Retina (tissue), 1 donor: ENCODE measurements around the gene KIFAP3.
"Not testable (repeated sequence)": the region's sequence is repeated elsewhere in the genome, so short reads cannot be mapped to it uniquely, and the experiment has no call there.

ENCODE experiments used
- DNase-seq: peaks from one replicate; pipeline ENCODE4 v3.0.0-alpha.2; 2016

The KIFAP3 gene

GRCh38 chr1:169918220-169918619 lies 156.3 kb downstream of the KIFAP3 start:
- DNase-seq = not testable (repeated sequence)

GRCh38 chr1:169915150-169915549 lies 159.3 kb downstream of the KIFAP3 start:
- no peak for DNase-seq

GRCh38 chr1:169914531-169914930 lies 160.0 kb downstream of the KIFAP3 start:
- no peak for DNase-seq

- no peak for DNase-seq
Observed at GRCh38 chr1:169909499-169909898, 165.0 kb downstream of the KIFAP3 start.

- no peak for DNase-seq
Observed at GRCh38 chr1:169906938-169907337, 167.6 kb downstream of the KIFAP3 start.

- no peak for DNase-seq
Observed at GRCh38 chr1:169904834-169905233, 169.7 kb downstream of the KIFAP3 start.

- no peak for DNase-seq
Observed at GRCh38 chr1:169902751-169903150, 171.7 kb downstream of the KIFAP3 start.

- DNase-seq = no peak
Observed at GRCh38 chr1:169901115-169901514, 173.4 kb downstream of the KIFAP3 start.

GRCh38 chr1:169900571-169900970 lies 173.9 kb downstream of the KIFAP3 start:
- no peak for DNase-seq

- no peak for DNase-seq
Observed at GRCh38 chr1:169899519-169900217, 174.8 kb downstream of the KIFAP3 start.

- no peak for DNase-seq
Observed at GRCh38 chr1:169896013-169896412, 178.5 kb downstream of the KIFAP3 start.

- DNase-seq = no peak
Observed at GRCh38 chr1:169894424-169895145, 179.9 kb downstream of the KIFAP3 start.

GRCh38 chr1:169893645-169894423 lies 180.7 kb downstream of the KIFAP3 start, which contains the start of gene SCYL3:
Gene SCYL3, minus strand, starts transcription at chr1:169893896. Its CDS starts 5,056 bp downstream, at chr1:169888840.
- DNase-seq = peak; percentile 100

GRCh38 chr1:169892927-169893644 lies 181.4 kb downstream of the KIFAP3 start:
- DNase-seq = peak; percentile 87

- DNase-seq = no peak
Observed at GRCh38 chr1:169892176-169892926, 182.1 kb downstream of the KIFAP3 start.

GRCh38 chr1:169891539-169891885 lies 183.0 kb downstream of the KIFAP3 start:
- DNase-seq = no peak

GRCh38 chr1:169890761-169891538 lies 183.5 kb downstream of the KIFAP3 start:
- DNase-seq = no peak

GRCh38 chr1:169889871-169890270 lies 184.6 kb downstream of the KIFAP3 start:
- DNase-seq = no peak

- no peak for DNase-seq
Observed at GRCh38 chr1:169886931-169887330, 187.6 kb downstream of the KIFAP3 start.

GRCh38 chr1:169886422-169886821 lies 188.1 kb downstream of the KIFAP3 start:
- no peak for DNase-seq

- no peak for DNase-seq
Observed at GRCh38 chr1:169885207-169885606, 189.3 kb downstream of the KIFAP3 start.
